Esophagus squamous epithelium (tissue), 5 donors: ENCODE data around the gene LDOC1. TPM values are rescaled to one million over a fixed set of nuclear protein-coding genes. Genes with fewer than 3 reads are reported as not detected.

Experiments used
- DNase-seq: peaks from one replicate; lab custom pipeline; 2025; lab: John Stamatoyannopoulos, UW
- H3K27ac ChIP-seq, 4 donors: fragments of 200-600 bp; sonication (generic); one replicate each; pipeline ENCODE4 v1.5.1; 2016 to 2019; ENCODE audit warnings: mild to moderate bottlenecking in 1 of 4
- H3K27me3 ChIP-seq, 4 donors: fragments of 200-600 bp; sonication (generic); 1 replicate in 3 of 4; 2 replicates in 1 of 4; pipeline versions ENCODE4 v1.5.1 to v1.6.0; 2017 to 2021; ENCODE audit warnings: antibody characterized with exemption in 1 of 4
- H3K36me3 ChIP-seq, 3 donors: fragments of 200-600 bp; sonication (generic); one replicate each; pipeline ENCODE4 v1.5.1; 2016 to 2019
- H3K4me1 ChIP-seq, 3 donors: fragments of 200-600 bp; sonication (generic); one replicate each; pipeline ENCODE4 v1.5.1; 2017 to 2019
- H3K4me3 ChIP-seq, 4 donors: fragments of 200-600 bp; sonication (generic); 1 replicate in 3 of 4; 2 replicates in 1 of 4; pipeline ENCODE4 v1.5.1; 2016 to 2019; ENCODE audit warnings: mild to moderate bottlenecking in 2 of 4, moderate library complexity in 1 of 4
- H3K9me3 ChIP-seq, 3 donors: fragments of 200-600 bp; sonication (generic); one replicate each; pipeline ENCODE4 v1.5.1; 2016 to 2019
- CTCF ChIP-seq, 6 experiments: fragments of 450-650 bp in 4 of 6; fragments of 200-600 bp in 2 of 6; sonication (generic) in 2 of 6; IDR thresholded peaks; one replicate each; pipeline ENCODE4 v1.5.1; 2016 to 2019; ENCODE audit warnings: antibody characterized with exemption in 6 of 6, mild to moderate bottlenecking in 4 of 6, moderate library complexity in 4 of 6
- POLR2A ChIP-seq, 4 donors: fragments of 450-650 bp; IDR thresholded peaks; one replicate each; pipeline ENCODE4 v1.6.1; 2017; ENCODE audit warnings: antibody characterized with exemption in 4 of 4, mild to moderate bottlenecking in 4 of 4, moderate library complexity in 3 of 4
- WGBS, 2 donors: methylation state at CpG; one replicate each; pipeline ENCODE4 v1.1.5; 2018; 5-methylcytosine and 5-hydroxymethylcytosine counted together
- intact Hi-C: fragments of 100-400 bp; cut with DNase I; formaldehyde crosslinking; loops from one replicate; pipeline ENCODE4 v1.15.0; 2022
- total RNA-seq, 4 donors: library from RNA; depleted of rRNA; stranded (reverse); fragments of >200 nt; gene quantifications; one replicate each; pipeline ENCODE4 v1.1.0, GENCODE V29; 2016
- donor health status: DM: yes; HTN: yes; CAD: no.

The LDOC1 gene
- total RNA-seq, 4 donors from 2014 or later, result 1.9 to 6.4 (median 3.4) TPM

- intact Hi-C loops, result no loop called here
- H3K36me3 ChIP-seq, result no peaks in the 10 kb centered on the region
- H3K4me3 ChIP-seq, result no peak overlapping the region
- H3K9me3 ChIP-seq, result no peaks in the 10 kb centered on the region
- no peak overlapping the region for H3K27ac ChIP-seq
- no peaks in the 10 kb centered on the region for H3K4me1 ChIP-seq
- 71 to 90% methylated on average over 5 of the region's 5 CpGs for WGBS, 2 donors
- no peak for DNase-seq
- no peak for TF ChIP-seq CTCF (IDR thresholded peaks at IDR 0.05)
- H3K27me3 ChIP-seq, result no peaks in the 10 kb centered on the region
These were observed 8.4 kb upstream of the LDOC1 start for GRCh38 chrX:141185366-141185765.

GRCh38 chrX:141183000-141183399, 6.1 kb upstream of the LDOC1 start:
- no peaks in the 10 kb centered on the region for H3K27me3 ChIP-seq
- H3K27ac ChIP-seq, result no peak overlapping the region
- H3K36me3 ChIP-seq, result no peaks in the 10 kb centered on the region
- intact Hi-C loops, result no loop called here
- DNase-seq, result no peak
- H3K4me1 ChIP-seq, result no peaks in the 10 kb centered on the region
- 60 to 74% methylated on average over 5 of the region's 5 CpGs for WGBS, 2 donors
- H3K9me3 ChIP-seq, result no peaks in the 10 kb centered on the region
- TF ChIP-seq POLR2A (IDR thresholded peaks at IDR 0.05), result no peak
- TF ChIP-seq CTCF (IDR thresholded peaks at IDR 0.05), result no peak
- no peak overlapping the region for H3K4me3 ChIP-seq

GRCh38 chrX:141180851-141181250, 3.9 kb upstream of the LDOC1 start:
- no peaks in the 10 kb centered on the region for H3K36me3 ChIP-seq
- 71 to 79% methylated on average over 2 to 7 of the region's 7 CpGs for WGBS, 2 donors
- H3K4me1 ChIP-seq, result peaks cover 0 to 8% (median 0%) of the 10 kb centered on the region in 3 donors
- no peak overlapping the region for H3K27ac ChIP-seq
- H3K9me3 ChIP-seq, result no peaks in the 10 kb centered on the region
- H3K27me3 ChIP-seq, result no peaks in the 10 kb centered on the region
- TF ChIP-seq POLR2A (IDR thresholded peaks at IDR 0.05) (no peak), CTCF (IDR thresholded peaks at IDR 0.05) (no peak)
- H3K4me3 ChIP-seq, result no peak overlapping the region
- no peak for DNase-seq
- intact Hi-C loops, result no loop called here

GRCh38 chrX:141175786-141176185, 1.1 kb downstream of the LDOC1 start:
- H3K27me3 ChIP-seq, result no peaks in the 10 kb centered on the region
- 75 to 88% methylated on average over 2 to 4 of the region's 5 CpGs for WGBS, 2 donors
- TF ChIP-seq CTCF (IDR thresholded peaks at IDR 0.05), result no peak
- TF ChIP-seq POLR2A (IDR thresholded peaks at IDR 0.05), result no peak
- intact Hi-C loops, result no loop called here
- no peak for DNase-seq
- H3K4me1 ChIP-seq, result peaks cover 0 to 9% (median 0%) of the 10 kb centered on the region in 3 donors
- H3K27ac ChIP-seq, result no peak overlapping the region
- H3K4me3 ChIP-seq, result peak overlapping the region in 3 of 4 donors; percentile 52 to 69 (median 57)
- H3K36me3 ChIP-seq, result no peaks in the 10 kb centered on the region
- H3K9me3 ChIP-seq, result no peaks in the 10 kb centered on the region

- H3K4me3 ChIP-seq, result no peak overlapping the region
- H3K27me3 ChIP-seq, result no peaks in the 10 kb centered on the region
- no peaks in the 10 kb centered on the region for H3K36me3 ChIP-seq
- no peak for DNase-seq
- intact Hi-C loops, result no loop called here
- no peaks in the 10 kb centered on the region for H3K9me3 ChIP-seq
- H3K27ac ChIP-seq, result no peak overlapping the region
- H3K4me1 ChIP-seq, result no peaks in the 10 kb centered on the region
- WGBS, 2 donors, result 66 to 100% methylated on average over 1 of the region's 1 CpG
- no peak for TF ChIP-seq POLR2A (IDR thresholded peaks at IDR 0.05)
- TF ChIP-seq CTCF (IDR thresholded peaks at IDR 0.05), result no peak
These were observed 12.5 kb downstream of the LDOC1 start for GRCh38 chrX:141164406-141164805.
